Measurements from ENCODE around the gene IL18BP. TPM values are rescaled to one million over a fixed set of nuclear protein-coding genes. Genes with fewer than 3 reads are reported as not detected.

The IL18BP gene
- total and polyA plus RNA-seq, 2 of the 13 experiments (the other 11 are each of a cell fraction or from before 2014, with no cell fraction given): 4.1 to 12.8 TPM

DNA sequence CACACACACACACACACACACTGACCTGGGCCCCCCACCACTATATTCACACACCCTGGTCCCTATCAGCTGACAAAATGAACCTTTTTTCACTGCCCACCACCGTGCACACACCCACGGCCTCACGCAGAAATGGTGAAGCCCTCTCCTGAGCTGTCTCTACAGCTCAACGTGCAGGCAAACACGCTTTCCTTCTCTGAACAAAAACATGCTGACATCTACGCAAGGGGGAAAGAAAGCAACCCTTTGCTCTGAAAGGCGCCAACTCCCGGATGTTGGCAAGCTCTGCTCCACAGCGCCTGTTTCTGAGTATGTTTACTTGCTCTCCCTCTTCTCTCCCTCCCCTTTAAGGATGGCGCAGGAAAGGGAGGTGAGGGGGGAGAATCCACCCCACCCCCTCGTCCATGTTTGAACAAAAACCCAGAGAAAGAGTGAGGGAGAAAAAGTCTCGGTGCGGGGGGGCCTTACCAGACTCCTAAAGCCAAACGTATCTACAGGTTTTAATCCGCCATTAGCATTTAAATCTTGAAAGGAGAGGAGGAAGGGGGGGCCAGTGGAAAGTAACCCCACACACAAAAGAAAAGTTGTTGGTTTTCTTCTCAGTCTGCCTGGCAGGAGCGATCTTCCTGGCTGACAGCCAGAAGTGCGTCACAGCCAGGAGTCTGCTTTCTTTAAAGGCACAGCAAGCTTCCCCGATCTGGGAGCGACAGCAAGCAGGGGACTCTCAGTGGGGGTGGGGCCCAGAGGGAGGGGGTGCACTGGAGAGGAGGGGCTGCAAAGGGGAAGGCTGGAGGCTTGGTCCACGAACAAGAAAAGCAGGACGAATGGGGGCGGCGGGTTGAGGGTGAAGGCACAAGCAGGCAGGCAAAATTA lies 42.0 kb downstream of the IL18BP start (continued):
- TF ChIP-seq, protein P1, sequence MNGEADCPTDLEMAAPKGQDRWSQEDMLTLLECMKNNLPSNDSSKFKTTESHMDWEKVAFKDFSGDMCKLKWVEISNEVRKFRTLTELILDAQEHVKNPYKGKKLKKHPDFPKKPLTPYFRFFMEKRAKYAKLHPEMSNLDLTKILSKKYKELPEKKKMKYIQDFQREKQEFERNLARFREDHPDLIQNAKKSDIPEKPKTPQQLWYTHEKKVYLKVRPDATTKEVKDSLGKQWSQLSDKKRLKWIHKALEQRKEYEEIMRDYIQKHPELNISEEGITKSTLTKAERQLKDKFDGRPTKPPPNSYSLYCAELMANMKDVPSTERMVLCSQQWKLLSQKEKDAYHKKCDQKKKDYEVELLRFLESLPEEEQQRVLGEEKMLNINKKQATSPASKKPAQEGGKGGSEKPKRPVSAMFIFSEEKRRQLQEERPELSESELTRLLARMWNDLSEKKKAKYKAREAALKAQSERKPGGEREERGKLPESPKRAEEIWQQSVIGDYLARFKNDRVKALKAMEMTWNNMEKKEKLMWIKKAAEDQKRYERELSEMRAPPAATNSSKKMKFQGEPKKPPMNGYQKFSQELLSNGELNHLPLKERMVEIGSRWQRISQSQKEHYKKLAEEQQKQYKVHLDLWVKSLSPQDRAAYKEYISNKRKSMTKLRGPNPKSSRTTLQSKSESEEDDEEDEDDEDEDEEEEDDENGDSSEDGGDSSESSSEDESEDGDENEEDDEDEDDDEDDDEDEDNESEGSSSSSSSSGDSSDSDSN (CRISPR knock-in tag; IDR thresholded peaks at IDR 0.05): peak; percentile 27; the same call in 1 of the 2 replicates
- TF ChIP-seq SOX13 (IDR thresholded peaks at IDR 0.05) (no peak), SOX13 (CRISPR knock-in tag; conservative IDR thresholded peaks at IDR 0.05 in 1 of 2, IDR thresholded peaks at IDR 0.05 in 1 of 2) (peak in 1 of 2 experiments; percentile 28; a peak in 1 of 4 replicates), SP5 (CRISPR knock-in tag; IDR thresholded peaks at IDR 0.05; ENCODE audit: borderline replicate concordance, low read depth) (peak; percentile 58), SP2 (CRISPR knock-in tag; IDR thresholded peaks at IDR 0.05) (no peak), KLF13 (CRISPR knock-in tag; IDR thresholded peaks at IDR 0.05) (no peak), ZBTB38 (CRISPR knock-in tag; IDR thresholded peaks at IDR 0.05) (no peak), ZNF460 (CRISPR knock-in tag; IDR thresholded peaks at IDR 0.05; ENCODE audit: borderline replicate concordance) (no peak; the same call in 1 of the 2 replicates), ZNF550 (CRISPR knock-in tag; IDR thresholded peaks at IDR 0.05; ENCODE audit: borderline replicate concordance) (no peak), TOE1 (CRISPR knock-in tag; IDR thresholded peaks at IDR 0.05) (no peak), FOXP1 (IDR thresholded peaks at IDR 0.05) (no peak), FOXP1 (CRISPR knock-in tag; IDR thresholded peaks at IDR 0.05) (peak; percentile 67), DNMT1 (CRISPR knock-in tag; IDR thresholded peaks at IDR 0.05) (no peak), AHR (CRISPR knock-in tag; IDR thresholded peaks at IDR 0.05) (no peak), ZNF672 (CRISPR knock-in tag; IDR thresholded peaks at IDR 0.05) (no peak), AKAP8 (CRISPR knock-in tag; IDR thresholded peaks at IDR 0.05) (no peak), ISL2 (CRISPR knock-in tag; IDR thresholded peaks at IDR 0.05) (no peak), EP300 (IDR thresholded peaks at IDR 0.05; ENCODE audit: low read depth in 2 of 2, low read length in 2 of 2) (no peak), EP300 (CRISPR knock-in tag; IDR thresholded peaks at IDR 0.05; ENCODE audit: borderline replicate concordance) (no peak), SOX6 (IDR thresholded peaks at IDR 0.05) (no peak), SOX6 (CRISPR knock-in tag; IDR thresholded peaks at IDR 0.05) (peak; percentile 37; the same call in 1 of the 2 replicates)
- TF ChIP-seq, protein P2, sequence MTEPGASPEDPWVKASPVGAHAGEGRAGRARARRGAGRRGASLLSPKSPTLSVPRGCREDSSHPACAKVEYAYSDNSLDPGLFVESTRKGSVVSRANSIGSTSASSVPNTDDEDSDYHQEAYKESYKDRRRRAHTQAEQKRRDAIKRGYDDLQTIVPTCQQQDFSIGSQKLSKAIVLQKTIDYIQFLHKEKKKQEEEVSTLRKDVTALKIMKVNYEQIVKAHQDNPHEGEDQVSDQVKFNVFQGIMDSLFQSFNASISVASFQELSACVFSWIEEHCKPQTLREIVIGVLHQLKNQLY (CRISPR knock-in tag; IDR thresholded peaks at IDR 0.05): 0 out of 2 replicates have a peak, but pooled peaks have one; percentile 38
- TF ChIP-seq, protein P3, sequence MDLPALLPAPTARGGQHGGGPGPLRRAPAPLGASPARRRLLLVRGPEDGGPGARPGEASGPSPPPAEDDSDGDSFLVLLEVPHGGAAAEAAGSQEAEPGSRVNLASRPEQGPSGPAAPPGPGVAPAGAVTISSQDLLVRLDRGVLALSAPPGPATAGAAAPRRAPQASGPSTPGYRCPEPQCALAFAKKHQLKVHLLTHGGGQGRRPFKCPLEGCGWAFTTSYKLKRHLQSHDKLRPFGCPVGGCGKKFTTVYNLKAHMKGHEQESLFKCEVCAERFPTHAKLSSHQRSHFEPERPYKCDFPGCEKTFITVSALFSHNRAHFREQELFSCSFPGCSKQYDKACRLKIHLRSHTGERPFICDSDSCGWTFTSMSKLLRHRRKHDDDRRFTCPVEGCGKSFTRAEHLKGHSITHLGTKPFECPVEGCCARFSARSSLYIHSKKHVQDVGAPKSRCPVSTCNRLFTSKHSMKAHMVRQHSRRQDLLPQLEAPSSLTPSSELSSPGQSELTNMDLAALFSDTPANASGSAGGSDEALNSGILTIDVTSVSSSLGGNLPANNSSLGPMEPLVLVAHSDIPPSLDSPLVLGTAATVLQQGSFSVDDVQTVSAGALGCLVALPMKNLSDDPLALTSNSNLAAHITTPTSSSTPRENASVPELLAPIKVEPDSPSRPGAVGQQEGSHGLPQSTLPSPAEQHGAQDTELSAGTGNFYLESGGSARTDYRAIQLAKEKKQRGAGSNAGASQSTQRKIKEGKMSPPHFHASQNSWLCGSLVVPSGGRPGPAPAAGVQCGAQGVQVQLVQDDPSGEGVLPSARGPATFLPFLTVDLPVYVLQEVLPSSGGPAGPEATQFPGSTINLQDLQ (CRISPR knock-in tag; IDR thresholded peaks at IDR 0.05): no peak
- TF ChIP-seq, protein P4, sequence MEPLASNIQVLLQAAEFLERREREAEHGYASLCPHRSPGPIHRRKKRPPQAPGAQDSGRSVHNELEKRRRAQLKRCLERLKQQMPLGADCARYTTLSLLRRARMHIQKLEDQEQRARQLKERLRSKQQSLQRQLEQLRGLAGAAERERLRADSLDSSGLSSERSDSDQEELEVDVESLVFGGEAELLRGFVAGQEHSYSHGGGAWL (CRISPR knock-in tag; IDR thresholded peaks at IDR 0.05): no peak
